Lung (tissue), 12 donors: ENCODE results near the gene ZNRD2. TPM values are rescaled to one million over a fixed set of nuclear protein-coding genes. Genes with fewer than 3 reads are reported as not detected.

ENCODE experiments used
- ATAC-seq: fragments of 200-7000 bp; cut with Tn5 transposase; one replicate; pipeline ENCODE4 v1.9.1; 2020; ENCODE audit warnings: moderate number of reproducible peaks; ENCODE audit not compliant: insufficient read depth, low FRiP score
- DNase-seq, 3 donors: peaks; one replicate each; pipeline ENCODE4 v3.0.0-alpha.2; 2013 to 2017
- H3K27ac ChIP-seq, 2 donors: one replicate each; pipeline ENCODE4 v1.5.1; 2013; ENCODE audit warnings: mild to moderate bottlenecking in 2 of 2, moderate library complexity in 2 of 2, control low read depth in 1 of 2, inconsistent platforms in 1 of 2, low read depth in 1 of 2, low read length in 1 of 2
- H3K27me3 ChIP-seq, 3 donors: one replicate each; pipeline ENCODE4 v1.5.1; 2013; ENCODE audit warnings: low read length in 2 of 3; ENCODE audit not compliant: control insufficient read depth in 3 of 3, insufficient read depth in 3 of 3
- H3K36me3 ChIP-seq, 4 donors: one replicate each; pipeline ENCODE4 v1.5.1; 2013; ENCODE audit warnings: low read length in 4 of 4, mild to moderate bottlenecking in 1 of 4, moderate library complexity in 1 of 4; ENCODE audit not compliant: control insufficient read depth in 4 of 4, insufficient read depth in 4 of 4
- H3K4me1 ChIP-seq, 5 donors: one replicate each; pipeline ENCODE4 v1.5.1; 2013; ENCODE audit warnings: low read length in 5 of 5, mild to moderate bottlenecking in 2 of 5, moderate library complexity in 1 of 5; ENCODE audit not compliant: control insufficient read depth in 5 of 5, insufficient read depth in 5 of 5
- H3K4me3 ChIP-seq: one replicate; pipeline ENCODE4 v1.5.1; 2013; ENCODE audit warnings: mild to moderate bottlenecking, control low read depth, moderate library complexity
- H3K9ac ChIP-seq, 2 donors: one replicate each; pipeline ENCODE4 v1.5.1; 2013; ENCODE audit warnings: low read length in 2 of 2, control low read depth in 1 of 2; ENCODE audit not compliant: insufficient read depth in 1 of 2
- H3K9me3 ChIP-seq, 4 donors: one replicate each; pipeline ENCODE4 v1.5.1; 2013; ENCODE audit warnings: low read length in 3 of 4, mild to moderate bottlenecking in 1 of 4, moderate library complexity in 1 of 4; ENCODE audit not compliant: control insufficient read depth in 4 of 4, insufficient read depth in 3 of 4
- WGBS, 2 donors: extraction: QIAGEN DNeasy Blood & Tissue Kit; methylation state at CpG; one replicate each; pipeline ENCODE4 v1.1.7; 2013; 5-methylcytosine and 5-hydroxymethylcytosine counted together
- polyA plus RNA-seq, 2 donors: library from polyadenylated mRNA; stranded (reverse); fragments of 200-250 nt; gene quantifications; one replicate each; pipeline ENCODE4 v1.2.1, GENCODE V29; 2013
- total RNA-seq, 2 donors: library from RNA; depleted of rRNA in 1 of 2; stranded (reverse); fragments of >200 nt in 1 of 2; gene quantifications; one replicate each; pipeline ENCODE4 v1.2.1, GENCODE V29; 2014 to 2021
- TF ChIP-seq, protein P1 (sequence below): IDR thresholded peaks from 2 replicates; pipeline ENCODE4 v1.5.1; 2012; ENCODE audit warnings: mild to moderate bottlenecking; ENCODE audit errors: control extremely low read depth, extremely low read depth
- donor health status: control.
- donor health status: control.
- donor health status: Bipolar disorder and iron deficiency.
- donor health status: healthy.
- donor health status: DM: yes; HTN: yes; CAD: no.

ZNRD2 gene
- total and polyA plus RNA-seq, 4 donors: 22.0 to 81.5 (median 50.8) TPM

DNA sequence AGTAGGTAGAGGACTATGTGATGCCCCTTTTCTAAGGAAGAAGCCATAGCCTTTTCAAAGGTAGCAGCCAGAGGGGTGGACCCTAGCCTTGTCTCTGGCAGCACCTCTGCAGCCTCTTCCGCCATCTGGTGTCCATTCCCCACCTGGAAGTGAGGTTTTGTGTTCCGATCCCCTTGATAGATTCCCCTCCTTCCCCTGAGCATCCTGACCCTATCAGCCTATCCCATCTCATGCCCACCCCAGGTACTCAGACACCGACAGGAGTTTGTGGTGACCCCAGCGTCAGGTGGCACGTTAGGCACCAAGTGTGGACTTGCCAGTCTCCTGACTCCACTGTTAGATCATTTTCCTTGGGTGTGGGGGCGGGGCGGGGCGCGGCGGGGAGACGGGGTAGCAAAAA lies 1.7 kb downstream of the ZNRD2 start:
- peak overlapping the region; percentile 88 to 95 for H3K27ac ChIP-seq
- H3K9ac ChIP-seq: peak overlapping the region; percentile 11 to 49
- WGBS, 2 donors: 9 to 10% methylated on average over 11 of the region's 11 CpGs

DNA sequence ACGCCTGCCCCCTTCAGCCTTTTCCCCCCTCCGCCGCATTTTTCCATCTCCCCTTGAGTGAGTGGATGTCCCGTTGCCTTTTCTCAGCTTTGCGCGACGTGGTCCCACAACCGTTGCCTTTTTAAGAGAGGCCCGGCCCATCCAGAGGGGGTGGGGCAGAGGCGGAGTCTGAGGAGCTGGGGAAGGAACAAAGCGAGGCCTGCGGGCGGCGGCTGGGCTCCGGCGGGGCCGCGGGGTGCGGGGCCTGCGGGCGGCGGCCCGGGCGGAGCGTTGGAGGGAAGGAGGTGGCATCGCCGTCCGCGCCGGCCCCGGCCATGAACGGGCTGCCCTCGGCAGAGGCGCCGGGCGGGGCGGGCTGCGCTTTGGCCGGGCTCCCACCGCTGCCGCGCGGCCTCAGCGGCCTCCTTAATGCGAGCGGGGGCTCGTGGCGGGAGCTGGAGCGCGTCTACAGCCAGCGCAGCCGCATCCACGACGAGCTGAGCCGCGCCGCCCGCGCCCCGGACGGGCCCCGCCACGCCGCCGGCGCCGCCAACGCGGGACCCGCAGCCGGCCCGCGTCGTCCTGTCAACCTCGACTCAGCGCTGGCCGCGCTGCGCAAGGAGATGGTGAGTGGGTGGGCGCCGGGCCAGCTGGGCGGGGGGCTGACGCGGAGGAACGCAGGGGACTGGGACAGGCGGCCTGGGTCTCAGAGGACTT lies 2.2 kb downstream of the ZNRD2 start, which contains the start of gene FAM89B:
Gene FAM89B (plus strand): TSS at position 183 of the 696 bp plus-strand sequence. CDS start 132 bp downstream, at position 315.
- Histone ChIP-seq H3K4me3 (peak within 1 kb of the TSS; percentile 74), H3K9ac (peak within 1 kb of the TSS; percentile 11 to 49), H3K4me1 (peaks cover 5 to 64% (median 30%) of the 10 kb centered on the region in 5 donors), H3K36me3 (peaks cover 0 to 9% (median 4%) of the 10 kb centered on the region in 4 donors), H3K9me3 (no peaks in the 10 kb centered on the region), H3K27me3 (no peaks in the 10 kb centered on the region), H3K27ac (peak within 1 kb of the TSS; percentile 88 to 95)
- TF ChIP-seq, protein P1, sequence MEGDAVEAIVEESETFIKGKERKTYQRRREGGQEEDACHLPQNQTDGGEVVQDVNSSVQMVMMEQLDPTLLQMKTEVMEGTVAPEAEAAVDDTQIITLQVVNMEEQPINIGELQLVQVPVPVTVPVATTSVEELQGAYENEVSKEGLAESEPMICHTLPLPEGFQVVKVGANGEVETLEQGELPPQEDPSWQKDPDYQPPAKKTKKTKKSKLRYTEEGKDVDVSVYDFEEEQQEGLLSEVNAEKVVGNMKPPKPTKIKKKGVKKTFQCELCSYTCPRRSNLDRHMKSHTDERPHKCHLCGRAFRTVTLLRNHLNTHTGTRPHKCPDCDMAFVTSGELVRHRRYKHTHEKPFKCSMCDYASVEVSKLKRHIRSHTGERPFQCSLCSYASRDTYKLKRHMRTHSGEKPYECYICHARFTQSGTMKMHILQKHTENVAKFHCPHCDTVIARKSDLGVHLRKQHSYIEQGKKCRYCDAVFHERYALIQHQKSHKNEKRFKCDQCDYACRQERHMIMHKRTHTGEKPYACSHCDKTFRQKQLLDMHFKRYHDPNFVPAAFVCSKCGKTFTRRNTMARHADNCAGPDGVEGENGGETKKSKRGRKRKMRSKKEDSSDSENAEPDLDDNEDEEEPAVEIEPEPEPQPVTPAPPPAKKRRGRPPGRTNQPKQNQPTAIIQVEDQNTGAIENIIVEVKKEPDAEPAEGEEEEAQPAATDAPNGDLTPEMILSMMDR: peak; percentile 4
- DNase-seq: peak; percentile 94 to 95 (median 94)
- no peak for ATAC-seq
- 0 to 1% methylated on average over 48 to 86 of the region's 86 CpGs for WGBS, 2 donors

More for the DNA sequence above, 1.7 kb downstream of the ZNRD2 start:
- TF ChIP-seq, protein P1: no peak
- H3K27me3 ChIP-seq: no peaks in the 10 kb centered on the region
- no peaks in the 10 kb centered on the region for H3K9me3 ChIP-seq
- peaks cover 5 to 58% (median 29%) of the 10 kb centered on the region in 5 donors for H3K4me1 ChIP-seq
- H3K36me3 ChIP-seq: peaks cover 0 to 9% (median 4%) of the 10 kb centered on the region in 4 donors
- DNase-seq: peak in 2 of 3 donors; percentile 58 to 59
- ATAC-seq: no peak
- no peak overlapping the region for H3K4me3 ChIP-seq

DNA sequence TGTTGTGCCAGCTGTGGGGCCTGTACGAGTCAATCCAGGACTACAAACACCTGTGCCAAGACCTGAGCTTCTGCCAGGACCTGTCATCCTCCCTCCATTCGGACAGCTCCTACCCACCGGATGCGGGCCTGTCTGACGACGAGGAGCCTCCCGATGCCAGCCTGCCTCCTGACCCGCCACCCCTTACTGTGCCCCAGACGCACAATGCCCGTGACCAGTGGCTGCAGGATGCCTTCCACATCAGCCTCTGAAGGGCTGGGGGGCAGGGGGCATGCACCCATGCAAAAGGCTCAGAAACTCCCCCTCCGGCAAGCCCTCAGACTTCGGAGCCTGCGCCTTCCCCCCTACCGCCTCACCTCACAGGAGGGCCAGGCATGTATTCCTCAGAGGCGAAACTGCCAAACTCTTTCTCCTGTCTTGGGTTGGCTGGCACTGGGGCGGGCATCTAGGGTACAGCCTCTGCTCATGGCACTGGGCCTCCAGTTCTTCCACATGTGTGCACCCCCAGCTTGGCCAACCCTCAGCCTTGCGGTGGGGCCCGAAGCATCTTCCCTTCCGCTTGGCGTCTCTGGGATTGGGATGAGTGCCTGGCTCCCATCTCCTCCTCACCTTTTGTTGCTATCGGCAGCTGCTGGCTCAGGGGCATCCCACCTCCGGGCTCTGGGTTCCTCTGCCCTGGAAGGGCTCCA lies 3.3 kb downstream of the ZNRD2 start:
- Histone ChIP-seq H3K4me1 (peaks cover 5 to 67% (median 33%) of the 10 kb centered on the region in 5 donors), H3K9ac (no peak overlapping the region), H3K27me3 (no peaks in the 10 kb centered on the region), H3K27ac (peak overlapping the region; percentile 51 to 95), H3K4me3 (peak overlapping the region; percentile 74), H3K9me3 (no peaks in the 10 kb centered on the region), H3K36me3 (peaks cover 0 to 9% (median 5%) of the 10 kb centered on the region in 4 donors)
- 34 to 50% methylated on average over 22 of the region's 22 CpGs for WGBS, 2 donors
- ATAC-seq: no peak
- TF ChIP-seq, protein P1: no peak
- no peak for DNase-seq
